Muscle of leg (tissue), 11 donors: ENCODE results near the gene PLD1. TPM values are rescaled to one million over a fixed set of nuclear protein-coding genes. Genes with fewer than 3 reads are reported as not detected.
A peak's percentile ranks its signal among the peaks of the same experiment; 100 is the strongest.

Source experiments
- DNase-seq: peaks from one replicate; pipeline ENCODE4 v3.0.0; 2013
- H3K27ac ChIP-seq: one replicate; pipeline ENCODE4 v1.5.1; 2013; ENCODE audit warnings: mild to moderate bottlenecking, low read length, control low read depth
- H3K27me3 ChIP-seq: one replicate; pipeline ENCODE4 v1.6.1; 2013; ENCODE audit warnings: low read length; ENCODE audit not compliant: control insufficient read depth, insufficient read depth
- H3K36me3 ChIP-seq: one replicate; pipeline ENCODE4 v1.6.1; 2013; ENCODE audit warnings: low read length; ENCODE audit not compliant: control insufficient read depth, insufficient read depth
- H3K4me1 ChIP-seq: one replicate; pipeline ENCODE4 v1.6.1; 2013; ENCODE audit warnings: low read length; ENCODE audit not compliant: control insufficient read depth, insufficient read depth
- H3K4me3 ChIP-seq: one replicate; pipeline ENCODE4 v1.5.1; 2013; ENCODE audit warnings: low read length, control low read depth
- H3K9me3 ChIP-seq: replicated peaks from 2 replicates; pipeline ENCODE4 v1.6.1; 2013; ENCODE audit warnings: low read depth, low read length; ENCODE audit not compliant: control insufficient read depth
- WGBS: methylation state at CpG from one replicate; pipeline ENCODE4 v1.1.5; 2013; ENCODE audit warnings: missing lambda C conversion rate; ENCODE audit not compliant: insufficient coverage; 5-methylcytosine and 5-hydroxymethylcytosine counted together
- polyA plus RNA-seq, 8 donors: library from polyadenylated mRNA; unstranded; fragments of 120-200 nt; gene quantifications; one replicate each; pipeline versions ENCODE4 v1.2.1 to v1.2.3, GENCODE V29; 2013; ENCODE audit warnings: inconsistent platforms in 1 of 8, low replicate concordance in 1 of 8; ENCODE audit not compliant: insufficient read length in 8 of 8, insufficient read depth in 1 of 8
- total RNA-seq: library from RNA; stranded (reverse); fragments of 120-200 nt; gene quantifications from one replicate; pipeline ENCODE4 v1.2.4, GENCODE V29; 2013

PLD1 gene
- total and polyA plus RNA-seq, 9 donors: 12.4 to 21.7 (median 16.2) TPM

DNA sequence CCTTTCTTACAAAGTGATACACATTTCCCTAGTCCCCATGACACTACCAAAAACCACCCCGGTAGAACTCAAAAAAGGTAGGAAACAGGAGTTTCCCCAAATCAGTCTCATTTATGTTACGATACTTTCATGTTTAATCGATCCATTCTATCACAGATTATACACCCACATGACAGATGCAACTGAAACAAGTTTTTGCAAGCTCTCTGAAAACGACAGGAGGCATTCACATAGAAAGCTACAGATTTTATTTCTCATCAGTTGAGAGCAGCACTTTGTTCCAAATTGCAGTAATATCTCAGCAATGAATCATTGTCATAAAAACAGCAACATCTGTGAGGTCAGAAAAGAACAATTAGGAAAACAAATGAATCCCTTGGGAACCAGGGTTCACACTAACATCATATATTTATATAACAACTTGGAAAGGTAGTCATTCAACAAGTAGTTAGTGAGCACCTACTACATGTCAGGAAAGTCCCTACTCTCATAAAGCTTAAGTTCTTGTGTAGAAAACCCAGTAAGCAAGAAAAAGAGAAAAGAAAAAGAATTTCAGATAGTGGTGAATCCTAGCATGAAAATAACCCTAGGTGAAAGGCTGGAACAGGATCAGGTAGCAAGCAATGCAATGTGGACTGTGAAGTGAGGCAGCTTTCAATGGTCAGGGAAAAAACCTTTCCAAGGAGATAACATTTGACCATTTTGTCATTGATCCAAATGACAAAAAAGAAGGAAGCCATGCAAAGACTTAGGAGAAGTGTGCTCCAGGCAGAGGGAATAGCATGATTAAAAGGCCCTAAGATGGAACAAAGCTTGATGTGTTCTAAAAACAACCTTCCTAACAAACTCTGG is 8.3 kb downstream of the PLD1 start:
- H3K4me1 ChIP-seq: peaks cover 9% of the 10 kb centered on the region
- H3K27ac ChIP-seq: peak overlapping the region; percentile 20
- no peaks in the 10 kb centered on the region for H3K27me3 ChIP-seq
- whole genome bisulfite sequencing: no CpG with 5 or more reads among the region's 4 CpGs
- peak; percentile 48 for DNase-seq
- H3K9me3 ChIP-seq: no peaks in the 10 kb centered on the region
- H3K36me3 ChIP-seq: no peaks in the 10 kb centered on the region
- H3K4me3 ChIP-seq: no peak overlapping the region

DNA sequence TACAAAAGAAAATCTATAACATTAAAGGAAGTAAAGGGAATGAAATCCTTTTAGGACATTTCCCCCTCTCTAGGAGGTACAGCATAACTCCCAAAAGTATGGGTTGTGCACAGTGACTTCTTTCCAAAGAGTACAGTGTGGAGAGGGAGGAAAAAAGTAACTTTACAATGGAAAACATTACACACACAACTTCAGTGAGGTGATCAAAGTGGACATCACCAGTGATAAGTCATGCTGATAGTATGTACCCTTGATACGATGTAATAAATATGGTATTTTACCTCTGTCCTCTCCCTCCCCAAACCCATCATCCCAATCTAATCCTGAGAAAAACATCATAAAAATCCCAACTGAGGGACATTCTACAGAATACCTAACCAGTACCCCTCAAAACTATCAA is 10.8 kb downstream of the PLD1 start:
- Histone ChIP-seq H3K4me3 (no peak overlapping the region), H3K36me3 (no peaks in the 10 kb centered on the region), H3K27ac (no peak overlapping the region), H3K4me1 (no peaks in the 10 kb centered on the region), H3K9me3 (no peaks in the 10 kb centered on the region), H3K27me3 (no peaks in the 10 kb centered on the region)
- no CpG with 5 or more reads among the region's 1 CpG for WGBS
- DNase-seq: no peak

DNA sequence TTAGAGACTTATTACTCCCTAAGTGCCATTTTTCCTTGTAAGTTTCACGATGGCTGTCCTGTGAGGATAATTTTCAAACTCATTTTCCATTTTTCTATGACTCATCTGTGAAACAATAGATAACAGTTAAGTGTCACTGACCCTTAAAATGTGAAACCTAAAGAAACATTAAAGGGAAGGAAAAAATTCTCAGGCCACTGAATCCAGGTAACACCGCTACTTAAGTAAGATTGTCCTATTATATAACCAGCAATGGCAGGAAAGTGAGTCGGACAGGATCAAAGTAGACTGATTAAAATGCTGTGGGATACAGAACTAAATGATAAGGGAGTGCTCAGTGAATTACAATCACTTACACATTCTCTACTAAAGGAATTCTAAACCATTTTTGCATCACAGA is 12.4 kb downstream of the PLD1 start:
- H3K27me3 ChIP-seq: no peaks in the 10 kb centered on the region
- DNase-seq: no peak
- no peak overlapping the region for H3K27ac ChIP-seq
- no peak overlapping the region for H3K4me3 ChIP-seq
- no peaks in the 10 kb centered on the region for H3K4me1 ChIP-seq
- no CpG with 5 or more reads among the region's 3 CpGs for WGBS
- H3K36me3 ChIP-seq: no peaks in the 10 kb centered on the region
- H3K9me3 ChIP-seq: no peaks in the 10 kb centered on the region

- Histone ChIP-seq H3K36me3 (no peaks in the 10 kb centered on the region), H3K4me1 (peaks cover 2% of the 10 kb centered on the region), H3K27me3 (no peaks in the 10 kb centered on the region), H3K4me3 (no peak overlapping the region), H3K27ac (no peak overlapping the region), H3K9me3 (no peaks in the 10 kb centered on the region)
- 100% methylated on average over 1 of the region's 1 CpG for WGBS
- DNase-seq: no peak
Observed at GRCh38 chr3:171797265-171797679, 13.0 kb downstream of the PLD1 start.

DNA sequence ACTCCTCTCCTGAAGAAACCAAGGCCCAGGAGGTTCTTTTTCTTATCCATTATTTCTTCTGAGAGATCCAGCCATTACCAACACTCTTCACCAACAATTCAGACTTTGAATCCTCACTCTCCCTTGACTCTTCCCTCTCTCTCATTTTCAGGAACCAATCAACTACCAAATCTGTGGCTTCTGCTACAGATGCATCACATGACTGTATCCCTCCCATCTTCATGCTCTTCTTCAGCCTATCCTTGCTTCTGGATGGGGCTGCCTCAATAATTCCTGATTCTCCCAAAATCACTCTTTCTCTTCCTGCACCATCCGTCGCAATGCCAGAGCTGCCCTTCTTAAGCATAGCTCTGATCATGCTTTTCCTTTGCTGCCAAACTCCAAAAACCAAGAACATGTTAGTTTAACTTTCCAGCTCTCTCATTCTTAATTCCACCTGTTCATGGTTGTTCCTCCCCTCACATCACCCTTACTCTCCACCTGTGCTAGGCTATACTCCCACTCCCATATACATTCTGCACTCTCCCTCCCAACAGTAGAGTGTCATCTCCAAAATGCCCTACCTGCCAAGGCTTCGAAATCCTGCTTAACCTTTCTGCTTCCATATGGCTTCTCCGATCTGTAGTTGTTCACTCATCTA is 13.5 kb downstream of the PLD1 start:
- DNase-seq: no peak
- Histone ChIP-seq H3K27me3 (no peaks in the 10 kb centered on the region), H3K4me3 (no peak overlapping the region), H3K9me3 (no peaks in the 10 kb centered on the region), H3K27ac (no peak overlapping the region), H3K4me1 (peaks cover 6% of the 10 kb centered on the region), H3K36me3 (no peaks in the 10 kb centered on the region)
- WGBS: 97% methylated on average over 3 of the region's 4 CpGs

- Histone ChIP-seq H3K36me3 (no peaks in the 10 kb centered on the region), H3K4me3 (no peak overlapping the region), H3K27ac (no peak overlapping the region), H3K4me1 (peaks cover 19% of the 10 kb centered on the region), H3K9me3 (no peaks in the 10 kb centered on the region), H3K27me3 (no peaks in the 10 kb centered on the region)
- no peak for DNase-seq
- 75% methylated on average over 2 of the region's 2 CpGs for WGBS
Observed at GRCh38 chr3:171792531-171792930, 17.8 kb downstream of the PLD1 start.

DNA sequence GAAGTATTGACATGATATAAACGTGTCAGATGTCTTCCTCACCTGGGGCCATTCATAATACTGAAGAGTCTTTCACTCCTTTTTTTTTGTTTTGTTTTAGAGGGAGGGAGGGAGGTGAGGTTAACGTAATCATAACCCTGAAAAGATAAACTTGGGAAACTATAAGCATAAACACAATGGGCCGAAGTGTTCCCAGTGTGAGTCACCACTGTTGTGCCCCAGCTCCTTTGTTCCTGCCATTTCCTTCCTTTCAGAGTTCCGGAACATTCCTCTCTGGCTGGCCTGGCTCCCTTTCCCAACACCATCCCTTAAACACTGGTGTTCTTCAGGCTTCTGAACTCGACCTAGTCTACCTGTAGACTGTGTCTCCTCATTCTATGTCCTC is 18.6 kb downstream of the PLD1 start:
- Histone ChIP-seq H3K4me1 (peaks cover 19% of the 10 kb centered on the region), H3K27ac (peak overlapping the region; percentile 29), H3K9me3 (no peaks in the 10 kb centered on the region), H3K36me3 (no peaks in the 10 kb centered on the region), H3K27me3 (no peaks in the 10 kb centered on the region), H3K4me3 (no peak overlapping the region)
- WGBS: 80% methylated on average over 3 of the region's 5 CpGs
- DNase-seq: no peak

DNA sequence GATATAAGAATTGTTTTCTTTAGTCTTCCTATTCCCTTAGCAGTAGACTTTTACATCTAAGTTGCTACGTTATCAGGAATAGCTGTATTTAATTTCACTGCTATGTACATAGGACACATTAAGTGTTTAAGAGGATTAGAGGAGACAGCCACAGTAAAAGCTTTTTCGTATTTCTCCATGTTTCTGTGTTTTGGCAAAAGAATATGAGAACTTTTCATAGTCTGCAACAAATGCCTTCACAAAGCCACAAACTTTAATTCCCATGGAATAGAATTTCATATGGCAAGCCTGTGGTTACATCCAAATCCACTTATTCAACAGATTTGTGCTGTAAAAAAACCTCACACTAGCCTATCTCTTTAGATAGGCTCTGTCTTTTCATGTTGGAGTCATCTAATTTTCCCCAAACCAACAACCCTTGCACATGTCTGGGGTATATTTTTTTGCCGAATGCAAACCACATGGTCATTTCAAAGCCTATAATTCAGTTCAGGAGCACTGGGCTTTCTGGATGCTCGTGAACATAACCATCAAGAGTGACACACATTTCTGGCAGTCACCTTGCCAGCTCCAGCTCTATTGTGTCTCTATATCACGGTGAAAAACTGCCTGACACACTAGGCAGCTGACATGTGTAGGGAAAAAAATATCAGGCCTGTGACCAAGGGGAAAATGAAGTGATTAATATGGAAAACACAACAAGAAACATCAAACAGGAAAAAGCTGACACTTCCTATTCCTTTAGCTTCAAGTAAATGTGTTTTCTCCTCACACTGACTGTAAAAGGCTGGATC is 19.2 kb downstream of the PLD1 start:
- no peaks in the 10 kb centered on the region for H3K27me3 ChIP-seq
- no peaks in the 10 kb centered on the region for H3K9me3 ChIP-seq
- no peak for DNase-seq
- H3K36me3 ChIP-seq: no peaks in the 10 kb centered on the region
- WGBS: 50% methylated on average over 1 of the region's 5 CpGs
- no peak overlapping the region for H3K4me3 ChIP-seq
- peaks cover 19% of the 10 kb centered on the region for H3K4me1 ChIP-seq
- peak overlapping the region; percentile 16 for H3K27ac ChIP-seq

DNA sequence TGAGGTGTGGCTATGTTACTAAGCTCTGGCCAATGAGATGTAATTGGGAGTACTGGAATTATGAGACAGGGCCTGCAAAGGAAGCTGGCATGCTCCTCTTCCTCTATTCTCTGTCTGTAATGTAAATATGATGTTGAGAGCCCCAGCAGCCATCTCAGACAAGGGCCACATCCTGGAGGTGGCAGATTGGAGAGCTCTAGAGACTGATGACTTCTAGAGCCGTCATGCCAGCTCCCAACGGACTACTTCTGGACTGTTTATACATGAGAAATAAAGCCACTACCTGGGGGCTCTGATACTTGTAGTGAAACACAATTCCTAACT is 19.7 kb downstream of the PLD1 start:
- Histone ChIP-seq H3K27ac (peak overlapping the region; percentile 8), H3K9me3 (no peaks in the 10 kb centered on the region), H3K4me3 (no peak overlapping the region), H3K36me3 (no peaks in the 10 kb centered on the region), H3K27me3 (no peaks in the 10 kb centered on the region), H3K4me1 (peaks cover 19% of the 10 kb centered on the region)
- no peak for DNase-seq
- WGBS: no CpG with 5 or more reads among the region's 2 CpGs
